Gastrocnemius medialis (tissue), 4 donors: ENCODE results near the gene CIB2. TPM values are rescaled to one million over a fixed set of nuclear protein-coding genes. Genes with fewer than 3 reads are reported as not detected.

Experiments used
- ATAC-seq, 2 donors: fragments of 150-250 bp; one replicate each; pipeline ENCODE4 v1.9.1; 2016
- DNase-seq, 2 donors: peaks; one replicate each; pipeline ENCODE4 v3.0.0-alpha.2; 2019
- H3K27ac ChIP-seq, 4 donors: fragments of 200-600 bp; sonication (generic); 1 replicate in 1 of 4; 2 replicates in 3 of 4; pipeline ENCODE4 v1.5.1; 2016 to 2018; ENCODE audit warnings: mild to moderate bottlenecking in 2 of 4, moderate library complexity in 1 of 4
- H3K27me3 ChIP-seq, 3 donors: fragments of 200-600 bp; sonication (generic) in 2 of 3; 1 replicate in 1 of 3; 2 replicates in 2 of 3; pipeline versions ENCODE4 v1.5.1 to v1.6.0; 2016 to 2019; ENCODE audit warnings: mild to moderate bottlenecking in 1 of 3, moderate library complexity in 1 of 3
- H3K36me3 ChIP-seq, 2 donors: fragments of 200-600 bp; sonication (generic) in 1 of 2; one replicate each; pipeline ENCODE4 v1.5.1; 2017 to 2018
- H3K4me1 ChIP-seq, 2 donors: fragments of 200-600 bp; sonication (generic) in 1 of 2; one replicate each; pipeline ENCODE4 v1.5.1; 2016 to 2017; ENCODE audit warnings: mild to moderate bottlenecking in 2 of 2
- H3K4me3 ChIP-seq, 4 donors: fragments of 200-600 bp; sonication (generic) in 3 of 4; 1 replicate in 1 of 4; 2 replicates in 3 of 4; pipeline ENCODE4 v1.5.1; 2016 to 2019; ENCODE audit warnings: mild to moderate bottlenecking in 2 of 4
- H3K9me3 ChIP-seq, 3 donors: fragments of 200-600 bp; sonication (generic) in 2 of 3; 1 replicate in 1 of 3; 2 replicates in 2 of 3; pipeline ENCODE4 v1.5.1; 2016 to 2019
- POLR2A ChIP-seq, 2 donors: fragments of 450-650 bp; IDR thresholded peaks; one replicate each; pipeline ENCODE4 v1.6.1; 2017; ENCODE audit warnings: antibody characterized with exemption in 2 of 2, mild to moderate bottlenecking in 2 of 2, moderate library complexity in 2 of 2
- in situ Hi-C, 4 donors: fragments of 200-750 bp; cut with MboI; loops; one replicate each; pipeline versions ENCODE4 v1.15.0 to v1.8.0; 2017; ENCODE audit warnings: low sequenced_read_pairs in 4 of 4
- intact Hi-C: fragments of 100-400 bp; cut with DNase I; formaldehyde crosslinking; loops from one replicate; pipeline ENCODE4 v1.15.1; 2023; ENCODE audit warnings: low total_unique reads
- total RNA-seq, 4 donors: library from RNA; depleted of rRNA; stranded (reverse); fragments of >200 nt; gene quantifications; one replicate each; pipeline versions ENCODE4 v1.1.0 to v1.2.3, GENCODE V29; 2016
- TF ChIP-seq, protein P1 (sequence below), 5 experiments: fragments of 450-650 bp in 3 of 5; fragments of 200-600 bp in 2 of 5; sonication (generic) in 2 of 5; IDR thresholded peaks in 4 of 5; conservative IDR thresholded peaks in 1 of 5; 1 replicate in 4 of 5; 2 replicates in 1 of 5; pipeline ENCODE4 v1.5.1; 2016 to 2019; ENCODE audit warnings: antibody characterized with exemption in 5 of 5, mild to moderate bottlenecking in 3 of 5, moderate library complexity in 3 of 5

CIB2 gene
- total RNA-seq, 4 donors from 2014 or later, result 5.6 to 14.4 (median 6.7) TPM

DNA sequence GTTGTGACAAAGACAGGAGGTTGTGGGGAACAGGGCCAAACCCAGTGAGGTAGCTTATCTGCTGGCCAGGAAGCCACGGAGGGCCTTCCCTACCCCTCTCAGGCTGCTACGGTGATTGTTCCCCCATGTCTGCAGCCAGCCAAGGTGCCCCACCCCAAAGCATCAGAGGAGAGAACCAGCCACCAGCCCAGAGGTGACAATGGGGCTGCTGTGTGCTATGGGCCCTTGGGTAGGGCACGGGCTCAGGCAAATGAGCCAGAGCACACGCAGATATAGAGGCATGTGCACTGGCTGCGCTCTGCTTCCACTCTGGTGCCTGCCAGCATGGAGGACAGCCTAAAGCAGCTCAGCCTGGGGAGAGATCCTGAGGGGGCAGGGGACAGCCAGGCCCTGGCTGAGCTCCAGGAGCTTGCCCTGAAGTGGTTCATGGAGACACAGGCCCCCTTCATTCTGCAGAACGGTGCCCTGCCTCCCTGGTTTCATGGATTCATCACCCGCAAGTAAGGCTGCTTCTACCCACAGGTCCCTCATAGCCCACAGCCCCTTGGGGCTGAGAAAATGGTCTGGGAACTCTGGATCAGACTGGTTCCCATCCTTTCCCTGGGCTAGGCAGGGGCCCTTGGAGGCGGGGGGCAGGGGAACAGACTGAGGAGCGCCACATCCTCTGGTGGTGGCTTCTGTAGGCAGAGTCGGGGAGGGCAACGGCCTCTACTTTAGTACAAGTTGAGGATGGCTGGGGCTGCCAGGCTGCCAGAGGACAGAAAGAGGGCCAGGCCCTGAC, 38.8 kb downstream of the CIB2 start, which contains the start of gene SH2D7:
Gene SH2D7, plus strand, starts transcription at position 301 of the 781 bp plus-strand sequence. Its CDS starts 24 bp downstream, at position 325.
- ATAC-seq (peak; percentile 5 to 10), DNase-seq (no peak)
- intact Hi-C loops, result loop anchor here (5.0 kb wide), 1 partner anchor 85 kb away; no protein-coding TSS in a partner anchor
- Histone ChIP-seq H3K4me1 (peaks cover 14 to 15% of the 10 kb centered on the region in 2 donors), H3K27me3 (no peaks in the 10 kb centered on the region), H3K4me3 (no peak within 1 kb of the TSS), H3K9me3 (no peaks in the 10 kb centered on the region), H3K36me3 (no peaks in the 10 kb centered on the region), H3K27ac (peak within 1 kb of the TSS in 3 of 4 donors; percentile 11 to 66 (median 56))
- no peak for TF ChIP-seq POLR2A (IDR thresholded peaks at IDR 0.05)
- TF ChIP-seq, protein P1, sequence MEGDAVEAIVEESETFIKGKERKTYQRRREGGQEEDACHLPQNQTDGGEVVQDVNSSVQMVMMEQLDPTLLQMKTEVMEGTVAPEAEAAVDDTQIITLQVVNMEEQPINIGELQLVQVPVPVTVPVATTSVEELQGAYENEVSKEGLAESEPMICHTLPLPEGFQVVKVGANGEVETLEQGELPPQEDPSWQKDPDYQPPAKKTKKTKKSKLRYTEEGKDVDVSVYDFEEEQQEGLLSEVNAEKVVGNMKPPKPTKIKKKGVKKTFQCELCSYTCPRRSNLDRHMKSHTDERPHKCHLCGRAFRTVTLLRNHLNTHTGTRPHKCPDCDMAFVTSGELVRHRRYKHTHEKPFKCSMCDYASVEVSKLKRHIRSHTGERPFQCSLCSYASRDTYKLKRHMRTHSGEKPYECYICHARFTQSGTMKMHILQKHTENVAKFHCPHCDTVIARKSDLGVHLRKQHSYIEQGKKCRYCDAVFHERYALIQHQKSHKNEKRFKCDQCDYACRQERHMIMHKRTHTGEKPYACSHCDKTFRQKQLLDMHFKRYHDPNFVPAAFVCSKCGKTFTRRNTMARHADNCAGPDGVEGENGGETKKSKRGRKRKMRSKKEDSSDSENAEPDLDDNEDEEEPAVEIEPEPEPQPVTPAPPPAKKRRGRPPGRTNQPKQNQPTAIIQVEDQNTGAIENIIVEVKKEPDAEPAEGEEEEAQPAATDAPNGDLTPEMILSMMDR (IDR thresholded peaks at IDR 0.05 in 4 of 5, conservative IDR thresholded peaks at IDR 0.05 in 1 of 5), result no peak
- in situ Hi-C loops, result no loop called here

DNA sequence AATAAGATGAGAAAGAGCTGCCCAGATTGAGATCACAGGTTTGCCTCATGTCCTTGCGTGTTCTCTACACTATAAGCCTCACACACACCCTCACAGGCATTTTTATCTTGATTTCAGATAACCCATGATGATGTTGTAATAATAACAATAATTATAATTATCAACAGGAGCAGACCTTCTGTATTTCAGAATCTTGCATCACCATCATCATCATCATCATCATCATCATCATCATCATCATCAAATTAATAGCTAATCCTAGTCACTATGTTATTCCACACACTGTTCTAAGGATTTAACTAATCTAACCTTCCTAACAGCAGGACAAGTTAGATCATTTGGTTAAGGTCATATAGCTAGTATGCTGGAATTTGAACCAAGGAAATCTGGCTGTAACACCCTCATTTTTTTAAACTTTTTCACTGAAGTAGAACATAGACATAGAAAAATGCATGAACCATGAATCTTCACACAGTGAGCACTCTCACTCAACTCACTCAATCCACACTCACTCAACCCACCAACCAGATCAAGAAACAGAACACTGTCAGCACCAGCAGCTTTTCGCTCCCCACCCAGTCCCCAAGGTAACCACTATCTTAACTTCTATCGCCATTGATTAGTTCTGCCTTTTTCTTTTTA, 40.7 kb downstream of the CIB2 start:
- in situ Hi-C loops (no loop called here), intact Hi-C loops (loop anchor here (5.0 kb wide), 1 partner anchor 83 kb away; no protein-coding TSS in a partner anchor)
- DNase-seq (no peak), ATAC-seq (no peak)
- H3K4me3 ChIP-seq, result no peak overlapping the region
- H3K9me3 ChIP-seq, result no peaks in the 10 kb centered on the region
- peaks cover 14 to 15% of the 10 kb centered on the region in 2 donors for H3K4me1 ChIP-seq
- no peaks in the 10 kb centered on the region for H3K36me3 ChIP-seq
- TF ChIP-seq, protein P1 (IDR thresholded peaks at IDR 0.05 in 4 of 5, conservative IDR thresholded peaks at IDR 0.05 in 1 of 5), result no peak
- no peak for TF ChIP-seq POLR2A (IDR thresholded peaks at IDR 0.05)
- no peak overlapping the region for H3K27ac ChIP-seq
- no peaks in the 10 kb centered on the region for H3K27me3 ChIP-seq

- Histone ChIP-seq H3K27me3 (no peaks in the 10 kb centered on the region), H3K27ac (no peak overlapping the region), H3K9me3 (no peaks in the 10 kb centered on the region), H3K36me3 (no peaks in the 10 kb centered on the region), H3K4me1 (peaks cover 14 to 15% of the 10 kb centered on the region in 2 donors), H3K4me3 (no peak overlapping the region)
- intact Hi-C loops, result no loop called here
- in situ Hi-C loops, result loop anchor here in 1 of 4 donors (10.0 kb wide), 1 partner anchor 84 kb away; no protein-coding TSS in a partner anchor
- ATAC-seq, result no peak
- TF ChIP-seq, protein P1 (IDR thresholded peaks at IDR 0.05 in 4 of 5, conservative IDR thresholded peaks at IDR 0.05 in 1 of 5), result no peak
- TF ChIP-seq POLR2A (IDR thresholded peaks at IDR 0.05), result no peak
- no peak for DNase-seq
Measured at GRCh38 chr15:78088773-78089080, 42.5 kb downstream of the CIB2 start.

DNA sequence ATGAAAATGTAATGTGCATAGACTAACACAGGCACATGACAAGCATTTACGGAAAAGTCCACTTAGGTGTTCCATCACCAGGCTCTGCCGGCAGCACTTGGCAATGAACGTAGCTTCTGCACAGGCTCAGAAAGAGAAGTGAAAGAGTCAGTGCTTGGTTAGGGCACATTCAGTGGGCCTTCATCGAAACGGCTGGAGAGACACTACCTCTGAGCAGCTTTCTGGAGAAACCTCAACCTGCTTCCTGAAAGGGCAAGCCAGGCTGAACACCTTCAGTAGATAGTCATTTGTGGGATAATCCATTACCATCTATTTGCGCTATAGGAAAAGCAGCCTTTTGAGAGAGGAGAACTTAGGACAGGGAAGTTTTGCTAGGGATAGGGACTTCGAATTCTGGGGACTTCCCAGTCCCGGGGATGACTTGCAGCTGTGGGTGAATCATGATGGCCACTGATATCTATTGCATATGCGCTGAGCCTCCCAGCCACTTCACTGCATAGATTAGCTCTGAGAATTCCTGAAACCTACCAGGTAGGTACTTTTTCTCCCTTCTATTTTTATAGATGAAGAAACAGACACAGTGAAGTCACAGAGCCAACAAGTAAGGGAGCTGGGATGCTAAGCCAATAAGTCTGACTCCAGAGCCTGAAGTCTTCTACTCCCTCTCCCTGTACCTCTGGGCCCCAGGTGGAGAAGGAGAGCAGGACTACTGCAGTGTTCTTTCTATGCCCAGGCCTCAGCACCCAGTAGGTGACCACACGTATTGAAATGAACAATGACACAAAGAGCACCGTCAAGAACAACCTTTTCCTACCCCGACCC, 43.1 kb downstream of the CIB2 start:
- TF ChIP-seq POLR2A (IDR thresholded peaks at IDR 0.05), result no peak
- TF ChIP-seq, protein P1 (IDR thresholded peaks at IDR 0.05 in 4 of 5, conservative IDR thresholded peaks at IDR 0.05 in 1 of 5), result no peak
- no peak for ATAC-seq
- Histone ChIP-seq H3K4me3 (no peak overlapping the region), H3K9me3 (no peaks in the 10 kb centered on the region), H3K36me3 (no peaks in the 10 kb centered on the region), H3K27ac (no peak overlapping the region), H3K27me3 (no peaks in the 10 kb centered on the region), H3K4me1 (peaks cover 14% of the 10 kb centered on the region in 2 donors)
- in situ Hi-C loops (loop anchor here in 1 of 4 donors (10.0 kb wide), 1 partner anchor 83 kb away; no protein-coding TSS in a partner anchor), intact Hi-C loops (no loop called here)
- DNase-seq, result no peak
